Cardiac septum (tissue), 1 donor: ENCODE results near the gene GFPT2. TPM values are rescaled to one million over a fixed set of nuclear protein-coding genes. Genes with fewer than 3 reads are reported as not detected.

Experiments
- DNase-seq: peaks from one replicate; pipeline ENCODE4 v3.0.0-alpha.2; 2020; ENCODE audit warnings: low spot score
- intact Hi-C: fragments of 100-400 bp; cut with DNase I; formaldehyde crosslinking; loops from one replicate; pipeline ENCODE4 v1.14.0; 2022
- total RNA-seq: library from RNA; stranded (reverse); fragmentation: NEBNext Ultra II Directional; extraction: Animal tissue kit (Norgen Biotek cat#: 25700); gene quantifications from one replicate; pipeline ENCODE4 v1.2.1, GENCODE V29; 2021
- donor health status: DM: no; HTN: no; CAD: no.

Gene GFPT2
- total RNA-seq, 1 donor from 2014 or later, result 12.9 TPM

- no peak for DNase-seq
- intact Hi-C loops, result loop anchor here (5.0 kb wide), 1 partner anchor 36 kb away; no protein-coding TSS in a partner anchor
Observed at GRCh38 chr5:180291234-180291940, 61.7 kb downstream of the GFPT2 start.

- intact Hi-C loops, result loop anchor here (5.0 kb wide), 1 partner anchor 37 kb away; no protein-coding TSS in a partner anchor
- no peak for DNase-seq
Observed at GRCh38 chr5:180290568-180291233, 62.4 kb downstream of the GFPT2 start.

GRCh38 chr5:180289966-180290365 lies 63.2 kb downstream of the GFPT2 start:
- DNase-seq, result no peak
- intact Hi-C loops, result loop anchor here (5.0 kb wide), 1 partner anchor 37 kb away; no protein-coding TSS in a partner anchor

GRCh38 chr5:180289433-180289832 lies 63.7 kb downstream of the GFPT2 start:
- intact Hi-C loops, result no loop called here
- DNase-seq, result no peak

GRCh38 chr5:180287868-180288267 lies 65.3 kb downstream of the GFPT2 start:
- intact Hi-C loops, result no loop called here
- DNase-seq, result no peak

- intact Hi-C loops, result no loop called here
Observed at GRCh38 chr5:180287404-180287803, 65.7 kb downstream of the GFPT2 start.

GRCh38 chr5:180284149-180284548 lies 69.0 kb downstream of the GFPT2 start:
- no peak for DNase-seq
- intact Hi-C loops, result no loop called here

More at GRCh38 chr5:180287404-180287803, 65.7 kb downstream of the GFPT2 start:
- no peak for DNase-seq

GRCh38 chr5:180283026-180283615 lies 70.0 kb downstream of the GFPT2 start:
- DNase-seq, result no peak
- intact Hi-C loops, result no loop called here

GRCh38 chr5:180282281-180282680 lies 70.9 kb downstream of the GFPT2 start:
- intact Hi-C loops, result no loop called here
- DNase-seq, result no peak

- intact Hi-C loops, result no loop called here
- no peak for DNase-seq
Observed at GRCh38 chr5:180281706-180282105, 71.4 kb downstream of the GFPT2 start.

GRCh38 chr5:180274695-180275094 lies 78.4 kb downstream of the GFPT2 start:
- DNase-seq, result no peak
- intact Hi-C loops, result no loop called here

GRCh38 chr5:180271221-180271620 lies 81.9 kb downstream of the GFPT2 start:
- DNase-seq, result no peak
- intact Hi-C loops, result no loop called here

- intact Hi-C loops, result no loop called here
- DNase-seq, result no peak
Observed at GRCh38 chr5:180259260-180259611, 93.9 kb downstream of the GFPT2 start.

- DNase-seq, result no peak
- intact Hi-C loops, result no loop called here
Observed at GRCh38 chr5:180253036-180253824, 99.9 kb downstream of the GFPT2 start.

- no peak for DNase-seq
- intact Hi-C loops, result no loop called here
Observed at GRCh38 chr5:180251887-180252286, 101.2 kb downstream of the GFPT2 start.

GRCh38 chr5:180251141-180251540 lies 102.0 kb downstream of the GFPT2 start:
- intact Hi-C loops, result no loop called here
- no peak for DNase-seq
